Measurements from ENCODE around the gene TBX15. TPM values are rescaled to one million over a fixed set of nuclear protein-coding genes. Genes with fewer than 3 reads are reported as not detected.

TBX15 gene
- total and polyA plus RNA-seq, 9 of the 15 experiments (the other 6 are each of a cell fraction or from before 2014, with no cell fraction given), result 0.03 to 3.4 (median 2.3) TPM

GRCh38 chr1:118963456-118964430 is 24.4 kb downstream of the TBX15 start (continued):
- TF ChIP-seq AFF1 (IDR thresholded peaks at IDR 0.05; ENCODE audit: low read depth in 1 of 2, partially characterized antibody in 2 of 2), result peak; percentile 25 to 82
- TF ChIP-seq ZNF12 (CRISPR knock-in tag; IDR thresholded peaks at IDR 0.05), result peak; percentile 93
- TF ChIP-seq NRF1 (conservative IDR thresholded peaks at IDR 0.05 in 1 of 2, IDR thresholded peaks at IDR 0.05 in 1 of 2), result peak; percentile 35 to 36; a peak in 2 of 4 replicates
- no peak for TF ChIP-seq PCBP1 (IDR thresholded peaks at IDR 0.05; ENCODE audit: low read depth, low read length, poor library complexity, severe bottlenecking)
- TF ChIP-seq RBFOX2 (IDR thresholded peaks at IDR 0.05; ENCODE audit: low read depth, low read length), result no peak; the same call in none of the 2 replicates
- TF ChIP-seq HOXB6 (CRISPR knock-in tag; IDR thresholded peaks at IDR 0.05; ENCODE audit: borderline replicate concordance), result no peak
- TF ChIP-seq E2F4 (CRISPR knock-in tag; IDR thresholded peaks at IDR 0.05; ENCODE audit: low read depth), result no peak
- peak; percentile 71; the same call in 1 of the 2 replicates for TF ChIP-seq NBN (IDR thresholded peaks at IDR 0.05; ENCODE audit: low read depth)
- no peak for TF ChIP-seq U2AF1 (optimal IDR thresholded peaks at IDR 0.05; ENCODE audit: low read depth, low read length)
- TF ChIP-seq RUNX1 (IDR thresholded peaks at IDR 0.05; ENCODE audit: low read depth), result no peak
- TF ChIP-seq HDAC2 (IDR thresholded peaks at IDR 0.05), result no peak
- no peak for TF ChIP-seq ZNF408 (CRISPR knock-in tag; IDR thresholded peaks at IDR 0.05; ENCODE audit: low read depth)
- peak; percentile 69; the same call in 1 of the 2 replicates for TF ChIP-seq ILK (tag; IDR thresholded peaks at IDR 0.05; ENCODE audit: borderline replicate concordance, low read depth)
- TF ChIP-seq, protein P1, sequence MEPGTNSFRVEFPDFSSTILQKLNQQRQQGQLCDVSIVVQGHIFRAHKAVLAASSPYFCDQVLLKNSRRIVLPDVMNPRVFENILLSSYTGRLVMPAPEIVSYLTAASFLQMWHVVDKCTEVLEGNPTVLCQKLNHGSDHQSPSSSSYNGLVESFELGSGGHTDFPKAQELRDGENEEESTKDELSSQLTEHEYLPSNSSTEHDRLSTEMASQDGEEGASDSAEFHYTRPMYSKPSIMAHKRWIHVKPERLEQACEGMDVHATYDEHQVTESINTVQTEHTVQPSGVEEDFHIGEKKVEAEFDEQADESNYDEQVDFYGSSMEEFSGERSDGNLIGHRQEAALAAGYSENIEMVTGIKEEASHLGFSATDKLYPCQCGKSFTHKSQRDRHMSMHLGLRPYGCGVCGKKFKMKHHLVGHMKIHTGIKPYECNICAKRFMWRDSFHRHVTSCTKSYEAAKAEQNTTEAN (CRISPR knock-in tag; IDR thresholded peaks at IDR 0.05), result no peak
- no peak for TF ChIP-seq POLR2AphosphoS2 (IDR thresholded peaks at IDR 0.05; ENCODE audit: low read length)
- TF ChIP-seq ESRRA (IDR thresholded peaks at IDR 0.05; ENCODE audit: borderline replicate concordance, low read depth), result 0 out of 2 replicates have a peak, but pooled peaks have one; percentile 26
- TF ChIP-seq, protein P2, sequence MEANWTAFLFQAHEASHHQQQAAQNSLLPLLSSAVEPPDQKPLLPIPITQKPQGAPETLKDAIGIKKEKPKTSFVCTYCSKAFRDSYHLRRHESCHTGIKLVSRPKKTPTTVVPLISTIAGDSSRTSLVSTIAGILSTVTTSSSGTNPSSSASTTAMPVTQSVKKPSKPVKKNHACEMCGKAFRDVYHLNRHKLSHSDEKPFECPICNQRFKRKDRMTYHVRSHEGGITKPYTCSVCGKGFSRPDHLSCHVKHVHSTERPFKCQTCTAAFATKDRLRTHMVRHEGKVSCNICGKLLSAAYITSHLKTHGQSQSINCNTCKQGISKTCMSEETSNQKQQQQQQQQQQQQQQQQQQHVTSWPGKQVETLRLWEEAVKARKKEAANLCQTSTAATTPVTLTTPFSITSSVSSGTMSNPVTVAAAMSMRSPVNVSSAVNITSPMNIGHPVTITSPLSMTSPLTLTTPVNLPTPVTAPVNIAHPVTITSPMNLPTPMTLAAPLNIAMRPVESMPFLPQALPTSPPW (CRISPR knock-in tag; IDR thresholded peaks at IDR 0.05), result no peak
- TF ChIP-seq EP300 (IDR thresholded peaks at IDR 0.05; ENCODE audit: low read length), result peak; percentile 96
